ENCODE data around the gene SLC17A3.

Gene SLC17A3

GRCh38 chr6:25834950-25835349 is 39.1 kb downstream of the SLC17A3 start:
- no peak for DNase-seq

- no peak for DNase-seq
These were observed 40.9 kb downstream of the SLC17A3 start for GRCh38 chr6:25833136-25833535.

GRCh38 chr6:25832670-25833069 is 41.4 kb downstream of the SLC17A3 start:
- no peak for DNase-seq

GRCh38 chr6:25832307-25832662 is 41.8 kb downstream of the SLC17A3 start:
- no peak for DNase-seq

GRCh38 chr6:25831532-25832306 is 42.3 kb downstream of the SLC17A3 start, which contains the start of gene SLC17A1:
SLC17A1 (minus strand) TSS chr6:25832052; CDS start chr6:25830557, 1,495 bp downstream.
- no peak for DNase-seq

- DNase-seq = no peak
These were observed 43.6 kb downstream of the SLC17A3 start for GRCh38 chr6:25830458-25830857.

GRCh38 chr6:25829375-25829774 is 44.7 kb downstream of the SLC17A3 start:
- DNase-seq = no peak

GRCh38 chr6:25821341-25821740 is 52.7 kb downstream of the SLC17A3 start:
- no peak for DNase-seq

GRCh38 chr6:25816252-25816651 is 57.8 kb downstream of the SLC17A3 start:
- no peak for DNase-seq

- no peak for DNase-seq
These were observed 58.8 kb downstream of the SLC17A3 start for GRCh38 chr6:25815194-25815593.

- DNase-seq = no peak
These were observed 69.2 kb downstream of the SLC17A3 start for GRCh38 chr6:25804804-25805203.

GRCh38 chr6:25801436-25801835 is 72.6 kb downstream of the SLC17A3 start:
- no peak for DNase-seq
